ENCODE measurements around the gene DYNC1H1. TPM values are rescaled to one million over a fixed set of nuclear protein-coding genes. Genes with fewer than 3 reads are reported as not detected.
"Not testable (repeated sequence)": the region's sequence is repeated elsewhere in the genome, so short reads cannot be mapped to it uniquely, and the experiment has no call there.

Gene DYNC1H1
- total RNA-seq, 1 donor from 2014 or later: 348 TPM

- intact Hi-C loops (cut with DNase I): no loop called here
- no peak for ATAC-seq
- DNase-seq (ENCODE audit: missing footprints): no peak
These were observed 13.1 kb downstream of the DYNC1H1 start for GRCh38 chr14:101977311-101978071.

DNA sequence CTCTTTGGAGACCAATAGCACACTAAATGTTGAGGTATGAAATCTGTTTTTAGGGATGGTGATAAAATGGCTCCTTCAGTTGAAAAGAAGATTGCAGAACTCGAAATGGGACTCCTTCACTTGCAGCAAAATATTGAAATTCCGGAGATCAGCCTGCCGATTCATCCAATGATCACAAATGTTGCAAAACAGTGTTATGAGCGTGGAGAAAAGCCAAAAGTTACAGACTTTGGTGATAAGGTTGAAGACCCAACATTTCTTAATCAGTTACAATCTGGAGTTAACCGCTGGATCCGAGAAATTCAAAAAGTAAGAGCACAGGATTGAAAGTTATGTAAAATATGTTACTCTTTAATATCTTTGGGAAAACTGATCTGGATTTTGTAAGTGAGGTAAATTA is 15.3 kb downstream of the DYNC1H1 start:
- ATAC-seq (no peak), DNase-seq (ENCODE audit: missing footprints) (no peak)
- intact Hi-C loops (cut with DNase I): no loop called here

DNA sequence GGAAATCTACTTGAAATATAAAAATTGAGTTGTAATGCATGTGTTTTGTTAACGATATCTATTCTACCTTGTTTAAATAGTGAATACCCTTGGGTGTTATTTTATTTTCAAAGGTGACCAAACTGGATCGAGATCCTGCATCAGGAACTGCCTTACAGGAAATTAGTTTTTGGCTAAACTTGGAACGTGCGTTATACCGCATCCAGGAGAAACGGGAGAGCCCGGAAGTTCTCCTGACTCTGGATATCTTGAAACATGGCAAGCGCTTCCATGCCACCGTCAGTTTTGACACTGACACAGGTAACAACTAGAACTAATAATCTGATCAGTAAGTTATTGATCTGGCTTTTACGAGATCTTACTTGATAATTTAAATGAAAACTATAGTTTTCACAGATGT is 15.9 kb downstream of the DYNC1H1 start:
- intact Hi-C loops (cut with DNase I): no loop called here
- ATAC-seq (no peak), DNase-seq (ENCODE audit: missing footprints) (no peak)

DNA sequence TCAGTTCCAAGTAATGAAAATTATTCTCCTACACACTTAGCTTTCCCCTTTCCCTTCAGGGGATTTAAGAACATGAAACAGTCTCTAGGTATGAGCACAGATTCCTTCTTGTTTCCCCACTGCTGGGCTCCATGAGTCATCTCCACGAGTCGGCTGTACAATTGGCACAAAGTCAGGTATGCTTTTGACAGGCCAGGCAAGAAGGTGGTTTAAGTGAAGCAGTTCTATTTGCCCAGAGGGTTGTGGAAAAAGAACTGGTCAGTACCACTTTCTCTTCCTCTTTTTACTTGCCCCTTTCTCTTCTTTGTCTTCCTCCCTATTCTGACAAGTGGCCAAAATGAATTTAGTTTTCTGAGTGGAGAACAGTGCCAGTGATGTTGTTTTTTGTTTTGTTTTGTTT is 16.3 kb downstream of the DYNC1H1 start:
- intact Hi-C loops (cut with DNase I): no loop called here
- no peak for DNase-seq (ENCODE audit: missing footprints)
- peak; percentile 74 for ATAC-seq

DNA sequence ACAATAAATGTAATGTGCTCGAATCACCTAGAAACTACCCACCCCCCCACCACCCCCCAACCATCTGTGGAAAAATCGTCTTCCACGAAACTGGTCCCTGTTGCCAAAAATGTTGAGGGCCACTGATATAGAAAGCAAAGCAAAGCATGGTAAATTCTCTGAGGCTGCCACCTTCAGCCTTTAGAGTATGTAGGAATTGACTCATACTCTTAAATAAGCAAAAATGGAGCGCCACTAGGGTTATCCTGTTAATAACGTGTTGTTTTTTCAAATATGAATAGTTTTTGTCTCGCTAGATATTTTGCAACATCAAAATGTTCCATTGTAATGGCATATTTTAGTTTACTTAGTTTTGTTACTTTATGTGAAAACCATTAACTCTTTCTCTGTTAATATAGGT is 18.2 kb downstream of the DYNC1H1 start:
- DNase-seq (ENCODE audit: missing footprints): no peak
- no peak for ATAC-seq
- intact Hi-C loops (cut with DNase I): no loop called here

GRCh38 chr14:101984831-101985230 is 20.5 kb downstream of the DYNC1H1 start:
- ATAC-seq; DNase-seq (ENCODE audit: missing footprints); intact Hi-C loops (cut with DNase I): not testable (repeated sequence)

GRCh38 chr14:101985957-101986356 is 21.6 kb downstream of the DYNC1H1 start:
- DNase-seq (ENCODE audit: missing footprints) (no peak), ATAC-seq (no peak)
- intact Hi-C loops (cut with DNase I): no loop called here

DNA sequence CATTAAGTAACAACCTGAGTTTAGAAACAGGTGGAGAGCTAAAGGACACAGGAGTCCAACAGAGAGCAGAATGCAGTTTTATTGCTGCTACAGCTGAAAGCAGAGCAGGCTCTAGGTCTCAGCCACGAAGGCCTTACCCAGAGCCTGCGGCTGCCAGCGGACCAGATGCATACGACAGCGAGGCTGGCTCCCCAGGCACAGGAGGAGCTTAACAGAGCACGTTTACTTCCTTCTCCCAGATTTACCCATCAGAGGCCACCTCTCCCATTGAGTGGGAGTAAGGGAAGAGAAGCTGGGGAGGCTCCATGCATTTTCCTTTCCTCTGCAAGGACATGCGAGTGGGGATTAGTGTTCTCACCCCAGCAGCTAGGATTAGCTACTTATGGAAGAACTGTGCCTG is 22.6 kb downstream of the DYNC1H1 start:
- ATAC-seq: no peak
- intact Hi-C loops (cut with DNase I): no loop called here

GRCh38 chr14:101988377-101988776 is 24.0 kb downstream of the DYNC1H1 start:
- ATAC-seq (no peak), DNase-seq (ENCODE audit: missing footprints) (no peak)
- intact Hi-C loops (cut with DNase I): no loop called here

More for the DNA sequence above, 22.6 kb downstream of the DYNC1H1 start:
- no peak for DNase-seq (ENCODE audit: missing footprints)

GRCh38 chr14:101991352-101991751 is 27.0 kb downstream of the DYNC1H1 start:
- DNase-seq (ENCODE audit: missing footprints) (no peak), ATAC-seq (no peak)
- intact Hi-C loops (cut with DNase I): loop anchor here (5.0 kb wide), 1 partner anchor 51 kb away; no protein-coding TSS in a partner anchor

DNA sequence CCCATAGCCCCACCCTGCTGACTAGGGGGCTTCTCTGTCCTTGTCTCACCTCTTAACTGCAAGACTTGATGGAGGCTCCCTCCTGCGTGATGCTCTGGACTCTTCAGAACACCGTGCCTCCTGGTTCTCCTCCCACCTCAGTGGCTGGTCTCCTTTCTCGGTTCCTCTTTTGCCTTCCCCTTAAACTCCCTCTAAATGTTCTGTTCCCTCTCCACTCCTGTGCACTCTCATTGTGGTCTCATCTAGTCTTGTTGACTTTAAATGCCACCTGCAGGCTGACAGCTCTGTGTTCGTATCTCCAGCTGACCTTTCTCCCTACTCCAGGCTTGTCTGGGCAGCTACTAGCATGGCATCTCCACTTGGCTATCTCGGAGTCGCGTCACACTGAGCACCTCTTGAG is 28.3 kb downstream of the DYNC1H1 start:
- intact Hi-C loops (cut with DNase I): loop anchor here (5.0 kb wide), 1 partner anchor 50 kb away; no protein-coding TSS in a partner anchor
- DNase-seq (ENCODE audit: missing footprints): no peak

GRCh38 chr14:101997429-101998336 is 33.3 kb downstream of the DYNC1H1 start:
- intact Hi-C loops (cut with DNase I): no loop called here
- ATAC-seq: no peak
- DNase-seq (ENCODE audit: missing footprints): no peak

More for the DNA sequence above, 28.3 kb downstream of the DYNC1H1 start:
- peak; percentile 70 for ATAC-seq

DNA sequence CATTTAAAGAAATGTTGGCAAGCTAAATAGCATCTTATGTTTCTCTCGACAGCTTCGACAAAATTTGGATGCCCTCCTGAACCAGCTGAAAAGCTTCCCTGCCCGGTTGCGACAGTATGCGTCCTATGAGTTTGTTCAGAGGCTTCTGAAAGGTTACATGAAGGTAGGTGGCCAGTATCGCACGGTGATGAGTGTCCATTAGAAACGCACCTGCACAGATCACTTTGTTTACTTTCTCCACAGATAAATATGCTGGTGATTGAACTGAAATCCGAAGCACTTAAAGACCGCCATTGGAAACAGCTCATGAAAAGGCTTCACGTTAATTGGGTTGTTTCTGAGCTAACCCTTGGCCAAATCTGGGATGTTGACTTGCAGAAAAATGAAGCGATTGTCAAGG is 36.5 kb downstream of the DYNC1H1 start:
- DNase-seq (ENCODE audit: missing footprints) (no peak), ATAC-seq (no peak)
- intact Hi-C loops (cut with DNase I): no loop called here

- ATAC-seq (no peak), DNase-seq (ENCODE audit: missing footprints) (no peak)
- intact Hi-C loops (cut with DNase I): no loop called here
These were observed 41.0 kb downstream of the DYNC1H1 start for GRCh38 chr14:102005336-102005735.

GRCh38 chr14:102007916-102008418 is 43.6 kb downstream of the DYNC1H1 start:
- intact Hi-C loops (cut with DNase I): no loop called here

GRCh38 chr14:102008891-102009290 is 44.5 kb downstream of the DYNC1H1 start:
- ATAC-seq: no peak
- intact Hi-C loops (cut with DNase I): no loop called here
- DNase-seq (ENCODE audit: missing footprints): no peak

More at GRCh38 chr14:102007916-102008418, 43.6 kb downstream of the DYNC1H1 start:
- DNase-seq (ENCODE audit: missing footprints) (no peak), ATAC-seq (no peak)

DNA sequence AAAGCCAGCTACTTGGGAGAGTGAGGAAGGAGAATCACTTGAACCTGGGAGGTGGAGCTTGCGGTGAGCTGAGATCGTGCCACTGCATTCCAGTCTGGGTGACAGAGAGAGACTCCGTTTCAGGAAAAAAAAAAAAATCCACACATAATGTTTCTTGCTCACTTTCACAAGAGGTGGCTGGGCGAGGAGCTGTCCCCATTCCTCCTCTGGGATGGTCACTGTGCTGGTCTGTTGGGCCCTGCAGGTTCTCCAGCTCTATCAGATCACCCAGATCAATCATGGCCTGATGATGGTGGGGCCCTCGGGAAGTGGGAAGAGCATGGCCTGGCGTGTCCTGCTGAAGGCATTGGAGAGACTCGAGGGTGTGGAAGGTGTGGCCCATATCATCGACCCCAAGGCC is 47.3 kb downstream of the DYNC1H1 start:
- intact Hi-C loops (cut with DNase I): loop anchor here (2.0 kb wide), 1 partner anchor 17 kb away; no protein-coding TSS in a partner anchor
- ATAC-seq (no peak), DNase-seq (ENCODE audit: missing footprints) (no peak)

GRCh38 chr14:102012336-102012735 is 48.0 kb downstream of the DYNC1H1 start:
- ATAC-seq (no peak), DNase-seq (ENCODE audit: missing footprints) (no peak)
- intact Hi-C loops (cut with DNase I): no loop called here

- ATAC-seq: no peak
These were observed 49.4 kb downstream of the DYNC1H1 start for GRCh38 chr14:102013669-102014200.

More at GRCh38 chr14:102013669-102014200, 49.4 kb downstream of the DYNC1H1 start:
- intact Hi-C loops (cut with DNase I): no loop called here
- DNase-seq (ENCODE audit: missing footprints): no peak

Measured in Right ventricle myocardium inferior (tissue), 1 donor.